ENCODE results near the gene PLCH2. TPM values are rescaled to one million over a fixed set of nuclear protein-coding genes. Genes with fewer than 3 reads are reported as not detected.
A peak's percentile ranks its signal among the peaks of the same experiment; 100 is the strongest.

The PLCH2 gene
- total RNA-seq, 2 donors from 2014 or later, result 5.5 to 6.9 TPM

DNA sequence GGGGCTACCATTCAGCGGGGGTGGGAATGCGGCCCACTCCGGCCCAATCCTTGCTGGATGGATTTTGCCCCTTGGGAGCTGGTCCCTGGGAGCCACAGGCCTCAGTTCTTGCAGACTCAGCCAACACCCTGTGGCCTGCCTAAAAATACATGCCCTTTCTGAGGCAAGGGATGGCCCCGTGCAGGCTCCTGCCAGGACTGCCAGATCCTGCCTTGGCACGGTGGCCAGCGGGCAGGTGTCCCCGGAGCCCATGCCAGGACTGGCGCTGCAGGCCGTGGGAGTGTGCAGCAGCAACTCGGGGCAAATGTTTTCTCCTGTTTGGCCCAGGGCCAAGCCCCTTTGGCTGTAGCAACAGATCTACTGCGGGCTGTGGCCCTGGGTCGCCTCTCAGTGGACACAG is 51.9 kb downstream of the PLCH2 start:
- Mint-ChIP-seq H3K9me3 (no peaks in the 10 kb centered on the region), H3K4me1 (ENCODE audit: low read depth in 2 of 2) (peaks cover 20 to 28% of the 10 kb centered on the region in 2 donors), H3K36me3 (no peaks in the 10 kb centered on the region), H3K27ac (no peak overlapping the region), H3K4me3 (no peak overlapping the region), H3K27me3 (peaks cover 0 to 3% of the 10 kb centered on the region in 2 donors)
- no peak for ATAC-seq
- DNase-seq (ENCODE audit: low spot score), result no peak

DNA sequence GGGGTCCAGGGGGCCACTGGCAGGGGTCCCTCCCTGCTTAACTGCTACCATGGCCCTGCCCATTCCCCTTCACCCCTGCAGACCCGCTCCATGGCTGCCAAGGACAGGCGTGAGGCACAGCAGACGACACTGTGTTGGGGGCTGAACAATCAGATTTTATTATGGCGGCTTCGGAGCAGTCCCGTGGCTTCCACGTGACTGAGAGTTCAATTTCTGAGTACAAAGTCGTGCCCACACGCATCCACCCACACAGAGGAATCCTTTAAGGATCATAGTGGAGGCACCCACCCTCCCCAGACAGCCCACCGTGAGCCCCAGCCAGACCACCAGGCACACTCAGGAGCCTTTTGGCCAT is 52.5 kb downstream of the PLCH2 start:
- H3K4me1 Mint-ChIP-seq (ENCODE audit: low read depth in 2 of 2), result peaks cover 20 to 22% of the 10 kb centered on the region in 2 donors
- H3K27me3 Mint-ChIP-seq, result peaks cover 0 to 3% of the 10 kb centered on the region in 2 donors
- H3K36me3 Mint-ChIP-seq, result no peaks in the 10 kb centered on the region
- H3K4me3 Mint-ChIP-seq, result no peak overlapping the region
- no peak overlapping the region for H3K27ac Mint-ChIP-seq
- ATAC-seq (no peak), DNase-seq (ENCODE audit: low spot score) (no peak)
- H3K9me3 Mint-ChIP-seq, result no peaks in the 10 kb centered on the region

DNA sequence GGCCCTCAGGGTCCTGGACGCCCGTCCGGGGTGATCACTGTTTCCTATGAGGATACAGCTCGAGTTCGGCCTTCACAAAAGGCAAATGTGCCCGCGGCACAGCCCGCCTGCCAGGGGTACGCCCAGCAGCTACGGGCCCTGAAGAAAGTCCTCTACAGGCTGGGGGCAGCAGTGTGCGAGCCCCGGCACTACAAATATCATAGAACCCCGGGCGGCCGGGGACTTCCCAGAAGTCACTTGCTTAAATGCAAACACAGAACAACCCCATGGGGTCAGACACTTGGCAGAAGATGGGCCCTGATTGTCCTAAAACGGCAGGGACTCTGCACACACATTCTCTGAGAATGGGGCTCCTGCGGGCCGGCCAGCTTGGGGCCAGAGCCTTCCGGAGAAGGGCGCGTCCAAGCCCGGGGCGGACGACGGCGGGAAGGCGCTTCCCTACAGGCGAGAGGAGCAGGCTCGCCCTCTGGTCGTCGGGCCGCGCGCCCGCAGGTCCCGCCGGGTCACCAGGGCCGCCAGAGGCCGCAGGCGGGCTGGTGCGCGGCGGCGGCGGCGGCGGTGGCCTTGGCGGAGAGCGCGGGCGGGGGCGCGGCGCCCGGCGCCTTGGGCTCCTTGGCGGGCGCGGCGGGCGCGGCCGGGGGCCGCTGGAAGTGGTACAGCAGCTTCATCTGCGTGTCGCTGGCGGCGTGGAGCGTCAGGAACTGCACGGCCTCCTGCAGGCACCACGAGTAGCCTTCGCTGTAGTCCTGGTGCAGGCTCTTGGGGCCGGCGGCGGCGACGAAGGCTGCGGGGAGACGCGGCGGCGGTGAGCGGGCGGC is 53.1 kb downstream of the PLCH2 start:
- Mint-ChIP-seq H3K36me3 (no peaks in the 10 kb centered on the region), H3K4me1 (ENCODE audit: low read depth in 2 of 2) (peaks cover 16 to 17% of the 10 kb centered on the region in 2 donors), H3K27ac (no peak overlapping the region), H3K27me3 (peaks cover 0 to 3% of the 10 kb centered on the region in 2 donors), H3K4me3 (peak overlapping the region; percentile 69), H3K9me3 (no peaks in the 10 kb centered on the region)
- no peak for DNase-seq (ENCODE audit: low spot score)
- ATAC-seq, result no peak

DNA sequence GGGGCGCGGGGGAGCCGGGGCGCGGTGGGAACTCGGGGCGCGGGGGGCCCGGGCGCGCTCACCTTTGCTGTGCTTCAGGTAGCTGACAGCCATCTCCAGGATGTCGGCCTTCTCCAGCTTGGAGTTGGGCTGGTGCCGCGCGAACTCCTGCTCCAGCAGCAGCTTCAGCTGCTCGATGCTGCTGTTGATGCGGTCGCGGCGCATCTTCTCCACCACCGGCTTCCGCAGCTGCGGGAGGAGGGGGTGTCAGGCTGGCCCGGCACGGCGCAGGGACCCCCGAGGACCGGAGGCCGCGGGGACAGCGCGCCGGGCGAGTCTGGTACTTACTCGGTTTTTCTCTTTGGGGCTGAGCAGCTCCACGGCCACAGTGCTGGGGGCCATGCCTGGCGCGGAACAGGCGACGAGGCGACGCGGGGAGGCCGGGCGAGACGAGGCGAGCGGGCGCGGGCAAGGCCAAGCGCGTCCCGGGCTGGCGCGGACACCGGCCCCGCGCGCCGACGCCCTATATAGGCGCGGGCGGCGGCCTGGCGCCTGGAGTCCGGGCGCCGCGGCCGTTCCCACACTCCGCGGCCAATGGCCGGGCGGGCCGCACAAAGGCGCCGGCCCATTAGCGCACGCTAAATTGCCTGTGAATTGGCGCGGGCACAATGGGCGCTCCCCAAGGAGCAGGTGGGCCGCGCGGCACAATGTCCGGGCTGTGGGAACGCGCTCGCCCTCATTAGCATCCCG is 53.9 kb downstream of the PLCH2 start, which contains the start of gene HES5:
Gene HES5 (minus strand): TSS at position 480 of the 729 bp plus-strand sequence. CDS start 99 bp downstream, at position 381.
- ATAC-seq (no peak), DNase-seq (ENCODE audit: low spot score) (no peak)
- Mint-ChIP-seq H3K4me3 (peak within 1 kb of the TSS; percentile 69), H3K27me3 (peaks cover 0 to 4% of the 10 kb centered on the region in 2 donors), H3K9me3 (no peaks in the 10 kb centered on the region), H3K4me1 (ENCODE audit: low read depth in 2 of 2) (peaks cover 8 to 9% of the 10 kb centered on the region in 2 donors), H3K27ac (no peak within 1 kb of the TSS), H3K36me3 (no peaks in the 10 kb centered on the region)

DNA sequence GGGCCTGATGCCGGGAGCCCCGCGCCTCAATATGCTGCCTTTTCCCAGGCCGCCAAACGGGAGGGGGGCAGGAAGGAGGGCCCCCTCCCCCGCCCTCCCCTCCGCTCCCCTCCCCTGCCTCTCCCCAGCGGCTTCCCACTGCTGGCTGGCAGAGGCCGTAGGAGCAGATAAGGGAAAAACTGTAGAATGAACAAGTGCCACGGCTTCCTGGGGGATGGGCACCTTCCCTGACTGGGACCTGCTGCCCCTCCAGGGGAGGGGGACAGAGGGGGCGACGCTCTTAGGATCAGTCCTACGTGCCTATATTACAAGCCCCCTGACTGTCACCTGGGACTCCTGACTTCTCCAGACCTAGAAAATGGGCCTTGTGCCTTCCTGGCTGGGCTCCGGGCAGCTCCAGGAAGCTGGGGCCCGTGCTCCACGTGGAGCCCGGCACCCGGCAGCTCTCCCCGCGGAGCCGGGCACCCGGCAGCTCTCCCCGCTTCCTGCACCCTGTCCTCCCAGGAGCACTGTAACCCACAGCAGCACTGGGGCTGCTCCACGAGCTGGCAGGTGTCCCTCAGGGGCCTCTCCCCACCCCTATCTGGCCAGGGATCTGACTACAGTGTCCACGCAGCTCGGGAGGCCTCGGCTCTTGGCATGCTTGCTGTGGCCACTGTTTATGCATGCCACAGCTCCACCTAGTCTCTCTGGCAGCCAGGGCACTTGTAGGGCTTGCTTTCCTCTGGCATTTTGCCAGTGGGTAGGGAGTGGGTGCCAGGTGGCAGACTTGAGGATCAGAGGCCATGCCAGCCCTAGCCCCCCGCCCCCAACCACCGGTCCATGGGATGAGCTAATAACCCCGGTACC is 54.6 kb downstream of the PLCH2 start:
- no peaks in the 10 kb centered on the region for H3K36me3 Mint-ChIP-seq
- H3K4me3 Mint-ChIP-seq, result no peak overlapping the region
- peaks cover 4 to 6% of the 10 kb centered on the region in 2 donors for H3K4me1 Mint-ChIP-seq (ENCODE audit: low read depth in 2 of 2)
- DNase-seq (ENCODE audit: low spot score) (no peak), ATAC-seq (no peak)
- H3K27me3 Mint-ChIP-seq, result peaks cover 0 to 7% of the 10 kb centered on the region in 2 donors
- H3K9me3 Mint-ChIP-seq, result no peaks in the 10 kb centered on the region
- no peak overlapping the region for H3K27ac Mint-ChIP-seq

DNA sequence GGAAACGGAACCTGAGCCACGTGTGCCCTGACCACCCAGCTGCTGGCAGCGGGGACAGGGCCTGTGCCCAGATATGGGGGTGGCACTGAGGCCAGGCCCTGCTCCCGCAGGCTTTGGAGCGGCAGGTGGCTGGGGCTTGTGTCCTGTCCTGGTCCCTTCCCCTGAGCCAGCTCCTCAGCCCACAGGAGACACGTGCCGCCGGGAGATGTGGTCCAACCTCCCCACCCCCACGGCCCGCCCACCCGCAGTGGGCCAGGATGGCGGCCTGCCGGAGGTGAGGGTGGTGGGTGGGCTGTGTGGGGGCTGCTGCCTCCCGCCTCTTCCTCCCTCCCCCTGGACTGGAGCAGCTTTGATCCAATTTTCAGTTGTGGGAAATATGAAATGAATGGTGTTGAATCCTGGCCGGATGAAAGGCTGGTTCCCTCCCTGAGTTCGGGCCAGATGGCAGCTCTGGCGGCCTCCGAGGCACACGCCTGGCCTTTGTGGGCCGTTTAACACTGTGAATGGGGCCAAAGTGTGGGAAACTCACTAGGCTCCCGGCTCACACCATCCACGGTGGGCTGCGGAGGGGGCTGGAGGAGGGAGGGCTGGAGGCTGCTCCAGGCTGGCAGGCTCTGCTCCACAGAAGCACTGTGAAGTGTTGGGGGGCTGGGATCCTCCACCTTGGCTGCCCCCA is 56.5 kb downstream of the PLCH2 start:
- H3K9me3 Mint-ChIP-seq, result no peaks in the 10 kb centered on the region
- H3K36me3 Mint-ChIP-seq, result no peaks in the 10 kb centered on the region
- DNase-seq (ENCODE audit: low spot score), result no peak
- H3K4me1 Mint-ChIP-seq (ENCODE audit: low read depth in 2 of 2), result no peaks in the 10 kb centered on the region
- peaks cover 0 to 7% of the 10 kb centered on the region in 2 donors for H3K27me3 Mint-ChIP-seq
- H3K4me3 Mint-ChIP-seq, result no peak overlapping the region
- no peak for ATAC-seq
- no peak overlapping the region for H3K27ac Mint-ChIP-seq

DNA sequence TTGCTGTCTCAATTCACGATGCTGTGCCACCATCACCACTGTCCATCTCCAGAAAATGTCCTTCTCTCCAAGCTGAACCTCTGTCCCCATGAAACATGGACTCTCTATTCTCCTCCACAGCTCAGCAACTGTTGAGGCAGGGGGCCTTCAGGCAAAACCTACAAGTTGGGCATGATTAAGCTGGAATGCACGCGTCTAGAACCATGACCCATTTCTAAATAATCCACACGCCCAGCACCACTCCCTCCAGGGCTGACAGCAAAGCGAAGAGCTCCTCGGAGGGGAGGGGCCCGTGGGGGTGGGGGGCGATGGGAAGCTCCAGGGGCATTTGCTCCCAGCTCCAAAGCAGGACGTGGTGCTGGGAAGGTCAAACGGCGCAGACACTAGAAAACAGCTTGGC is 57.3 kb downstream of the PLCH2 start:
- Mint-ChIP-seq H3K4me1 (ENCODE audit: low read depth in 2 of 2) (no peaks in the 10 kb centered on the region), H3K36me3 (no peaks in the 10 kb centered on the region), H3K27me3 (peaks cover 0 to 7% of the 10 kb centered on the region in 2 donors), H3K27ac (no peak overlapping the region), H3K4me3 (no peak overlapping the region), H3K9me3 (no peaks in the 10 kb centered on the region)
- no peak for ATAC-seq
- DNase-seq (ENCODE audit: low spot score), result no peak

DNA sequence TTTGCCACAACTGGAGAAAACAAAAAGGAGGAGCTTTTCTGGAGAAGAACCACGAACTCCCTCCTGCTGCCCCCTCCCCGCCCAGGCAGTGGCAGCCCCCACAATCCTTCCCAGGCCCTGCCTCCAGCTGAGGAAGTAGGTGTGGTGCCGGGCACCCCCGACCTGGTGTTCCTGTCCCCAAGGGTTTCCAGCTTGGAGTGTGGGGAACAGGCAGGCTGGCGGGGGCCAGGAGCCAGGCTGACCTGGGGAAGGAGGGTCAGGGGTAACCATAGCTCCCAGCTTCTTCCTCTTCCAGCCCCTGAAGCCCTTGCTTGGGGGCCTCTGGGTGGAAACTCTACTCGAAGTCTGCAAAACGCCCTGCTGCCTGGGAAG is 58.2 kb downstream of the PLCH2 start:
- Mint-ChIP-seq H3K4me1 (ENCODE audit: low read depth in 2 of 2) (no peaks in the 10 kb centered on the region), H3K4me3 (no peak overlapping the region), H3K27ac (no peak overlapping the region), H3K27me3 (peaks cover 0 to 7% of the 10 kb centered on the region in 2 donors), H3K9me3 (no peaks in the 10 kb centered on the region), H3K36me3 (no peaks in the 10 kb centered on the region)
- no peak for DNase-seq (ENCODE audit: low spot score)
- no peak for ATAC-seq

DNA sequence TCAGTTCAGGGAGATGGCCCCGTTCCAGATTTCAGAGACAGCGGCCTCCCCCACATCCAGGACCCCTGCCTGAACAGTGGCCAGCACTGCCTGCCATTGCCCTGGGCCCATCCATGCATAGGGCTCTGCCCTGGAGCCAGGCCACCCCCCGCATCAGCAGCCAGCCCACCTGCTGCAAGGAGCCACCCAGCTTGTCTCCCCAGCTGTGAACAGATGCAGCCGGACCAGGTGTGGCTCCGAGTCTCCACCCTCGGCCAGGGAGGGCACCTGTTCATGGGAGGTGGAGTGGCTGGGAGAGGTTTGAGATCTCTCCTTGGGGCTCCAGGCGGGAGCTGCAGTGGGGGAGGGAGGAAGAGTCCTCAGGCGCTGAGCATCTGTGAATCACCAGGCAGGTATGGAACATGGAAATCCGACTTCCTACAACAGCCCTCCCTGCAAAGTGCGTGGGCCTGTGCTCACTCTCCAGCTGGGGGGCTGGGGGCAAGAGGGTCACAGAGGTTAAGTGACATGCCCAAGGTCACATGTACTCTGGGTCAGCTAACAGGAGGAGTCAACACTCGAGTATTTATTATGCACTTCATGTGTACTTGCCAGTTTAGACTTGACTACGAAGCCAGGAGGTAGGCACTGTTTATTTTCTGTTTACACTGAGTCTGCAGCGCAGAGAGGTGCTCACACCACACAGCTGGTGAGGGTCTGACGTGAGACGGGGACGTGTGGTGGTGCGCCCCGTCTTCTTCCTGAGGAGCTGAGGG is 58.8 kb downstream of the PLCH2 start:
- Mint-ChIP-seq H3K4me1 (ENCODE audit: low read depth in 2 of 2) (no peaks in the 10 kb centered on the region), H3K4me3 (no peak overlapping the region)
- no peak for DNase-seq (ENCODE audit: low spot score)

DNA sequence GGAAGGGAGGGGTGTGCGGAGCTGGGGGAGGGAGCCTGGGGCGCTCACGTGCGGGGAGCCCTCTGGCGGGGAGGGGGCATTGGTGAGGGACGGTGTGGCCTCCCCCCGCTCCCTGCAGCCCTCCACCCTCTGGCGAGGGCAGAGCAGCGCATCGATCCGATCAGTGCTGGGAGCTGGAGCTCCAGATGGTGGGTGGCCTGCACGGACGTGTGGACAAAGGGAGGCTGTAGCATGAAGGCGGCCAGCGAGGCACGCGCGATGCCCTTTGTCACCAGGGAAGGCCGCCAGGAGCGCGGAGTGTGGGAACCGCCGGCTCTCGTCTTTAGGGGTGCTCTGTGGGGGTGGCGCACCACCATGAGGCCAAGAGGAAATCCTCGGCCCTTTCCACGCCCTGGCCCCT is 59.4 kb downstream of the PLCH2 start:
- DNase-seq (ENCODE audit: low spot score), result no peak
- ATAC-seq, result no peak
- Mint-ChIP-seq H3K4me3 (no peak overlapping the region), H3K4me1 (ENCODE audit: low read depth in 2 of 2) (no peaks in the 10 kb centered on the region), H3K27ac (no peak overlapping the region), H3K9me3 (no peaks in the 10 kb centered on the region), H3K36me3 (no peaks in the 10 kb centered on the region), H3K27me3 (peaks cover 0 to 7% of the 10 kb centered on the region in 2 donors)

More for the DNA sequence above, 58.8 kb downstream of the PLCH2 start:
- peaks cover 0 to 7% of the 10 kb centered on the region in 2 donors for H3K27me3 Mint-ChIP-seq
- no peaks in the 10 kb centered on the region for H3K36me3 Mint-ChIP-seq
- H3K27ac Mint-ChIP-seq, result no peak overlapping the region
- H3K9me3 Mint-ChIP-seq, result no peaks in the 10 kb centered on the region
- ATAC-seq, result no peak

DNA sequence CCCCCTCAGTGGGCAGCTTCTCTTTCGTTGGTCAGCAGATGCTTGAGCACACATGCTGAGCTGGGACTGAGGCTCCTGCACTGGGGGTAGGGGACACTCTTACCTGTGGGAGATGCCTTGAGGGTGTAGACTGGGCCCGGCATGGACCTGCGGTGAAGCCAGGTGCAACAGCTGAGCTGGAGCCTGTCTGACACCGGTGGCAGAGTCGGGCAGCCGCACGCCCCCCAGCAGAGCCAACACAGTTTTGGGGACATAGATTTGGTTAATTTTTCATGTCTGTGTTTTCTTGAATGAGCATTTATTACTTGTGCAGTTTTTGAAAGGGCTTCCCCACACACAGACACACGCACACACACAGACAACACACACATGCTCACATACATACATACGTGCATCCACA is 59.9 kb downstream of the PLCH2 start:
- Mint-ChIP-seq H3K27me3 (peaks cover 0 to 7% of the 10 kb centered on the region in 2 donors), H3K36me3 (no peaks in the 10 kb centered on the region), H3K4me1 (ENCODE audit: low read depth in 2 of 2) (no peaks in the 10 kb centered on the region), H3K27ac (no peak overlapping the region), H3K4me3 (no peak overlapping the region), H3K9me3 (no peaks in the 10 kb centered on the region)
- DNase-seq (ENCODE audit: low spot score), result no peak
- ATAC-seq, result no peak

DNA sequence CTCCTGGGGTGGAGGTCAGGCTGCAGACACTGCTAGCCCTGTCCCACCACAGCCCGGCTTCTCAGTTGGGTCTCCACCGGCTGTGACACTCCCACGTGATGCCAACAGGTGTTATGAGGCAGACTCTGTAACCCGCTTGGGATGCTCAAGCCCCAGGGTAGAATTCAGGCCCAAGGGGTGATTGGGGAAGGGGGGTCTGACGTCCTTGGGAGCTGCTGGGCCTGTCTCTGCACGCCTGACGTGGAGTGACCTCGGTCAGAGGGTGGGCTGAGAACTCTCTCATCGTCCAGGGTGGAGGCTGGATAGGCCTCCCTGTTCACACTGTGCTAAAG is 61.7 kb downstream of the PLCH2 start:
- no peaks in the 10 kb centered on the region for H3K36me3 Mint-ChIP-seq
- no peaks in the 10 kb centered on the region for H3K4me1 Mint-ChIP-seq (ENCODE audit: low read depth in 2 of 2)
- DNase-seq (ENCODE audit: low spot score) (no peak), ATAC-seq (no peak)
- H3K27me3 Mint-ChIP-seq, result peaks cover 0 to 7% of the 10 kb centered on the region in 2 donors
- no peak overlapping the region for H3K4me3 Mint-ChIP-seq
- no peaks in the 10 kb centered on the region for H3K9me3 Mint-ChIP-seq
- H3K27ac Mint-ChIP-seq, result no peak overlapping the region

DNA sequence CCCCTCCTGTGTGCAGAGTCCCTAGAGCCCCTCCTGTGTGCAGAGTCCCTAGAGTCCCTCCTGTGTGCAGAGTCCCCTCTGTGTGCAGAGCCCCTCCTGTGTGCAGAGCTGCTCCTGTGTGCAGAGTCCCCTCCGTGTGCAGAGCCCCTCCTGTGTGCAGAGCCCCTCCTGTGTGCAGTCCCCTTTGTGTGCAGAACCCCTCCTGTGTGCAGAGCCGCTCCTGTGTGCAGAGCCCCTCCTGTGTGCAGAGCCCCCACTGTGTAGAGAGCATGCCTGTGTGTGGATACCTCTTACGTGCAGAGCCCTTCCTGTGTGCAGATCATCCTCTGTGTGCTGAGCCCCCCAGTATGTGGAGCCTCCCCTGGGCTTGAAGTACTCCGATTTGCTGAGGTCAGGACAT is 62.3 kb downstream of the PLCH2 start:
- no peak for ATAC-seq
- Mint-ChIP-seq H3K9me3 (no peaks in the 10 kb centered on the region), H3K27ac (no peak overlapping the region), H3K4me1 (ENCODE audit: low read depth in 2 of 2) (no peaks in the 10 kb centered on the region), H3K36me3 (no peaks in the 10 kb centered on the region), H3K27me3 (peaks cover 0 to 7% of the 10 kb centered on the region in 2 donors), H3K4me3 (no peak overlapping the region)
- no peak for DNase-seq (ENCODE audit: low spot score)
